ENCODE data around the gene DUOX1.

GRCh38 chr15:45180648-45181436 is 51.0 kb downstream of the DUOX1 start:
- TF ChIP-seq POLR2A (IDR thresholded peaks at IDR 0.05; ENCODE audit: low read depth, low read length) = no peak
- TF ChIP-seq TAF1 (IDR thresholded peaks at IDR 0.05; ENCODE audit: low read depth, low read length) = no peak
- TF ChIP-seq POLR2AphosphoS5 (IDR thresholded peaks at IDR 0.05; ENCODE audit: low read depth, low read length) = no peak

All from GM12891 (cell line).